ENCODE results near the gene APH1B.

The APH1B gene

GRCh38 chr15:63243101-63243500 is 34.3 kb upstream of the APH1B start:
- Mint-ChIP-seq H3K27ac (peak overlapping the region; percentile 37), H3K4me3 (no peak overlapping the region)
- no peak for ATAC-seq (replicated peaks)

GRCh38 chr15:63243776-63244175 is 33.6 kb upstream of the APH1B start:
- no peak overlapping the region for H3K4me3 Mint-ChIP-seq

More at GRCh38 chr15:63243101-63243500, 34.3 kb upstream of the APH1B start:
- Mint-ChIP-seq H3K9me3 (no peaks in the 10 kb centered on the region), H3K36me3 (peaks cover 43 to 57% of the 10 kb centered on the region in 2 donors), H3K27me3 (no peaks in the 10 kb centered on the region), H3K4me1 (peaks cover 34 to 58% of the 10 kb centered on the region in 2 donors)
- no peak for DNase-seq

GRCh38 chr15:63244399-63244798 is 33.0 kb upstream of the APH1B start:
- H3K9me3 Mint-ChIP-seq = no peaks in the 10 kb centered on the region
- H3K27me3 Mint-ChIP-seq = no peaks in the 10 kb centered on the region
- peak overlapping the region; percentile 2 for H3K27ac Mint-ChIP-seq
- H3K36me3 Mint-ChIP-seq = peaks cover 46 to 64% of the 10 kb centered on the region in 2 donors
- ATAC-seq (replicated peaks) (no peak), DNase-seq (no peak)
- H3K4me3 Mint-ChIP-seq = no peak overlapping the region
- H3K4me1 Mint-ChIP-seq = peaks cover 28 to 53% of the 10 kb centered on the region in 2 donors

More at GRCh38 chr15:63243776-63244175, 33.6 kb upstream of the APH1B start:
- DNase-seq = no peak
- Mint-ChIP-seq H3K4me1 (peaks cover 29 to 55% of the 10 kb centered on the region in 2 donors), H3K27me3 (no peaks in the 10 kb centered on the region), H3K9me3 (no peaks in the 10 kb centered on the region), H3K27ac (peak overlapping the region; percentile 2), H3K36me3 (peaks cover 43 to 58% of the 10 kb centered on the region in 2 donors)
- peak; percentile 90 to 92 for ATAC-seq (replicated peaks)

- DNase-seq = no peak
- Mint-ChIP-seq H3K27me3 (no peaks in the 10 kb centered on the region), H3K4me3 (no peak overlapping the region), H3K27ac (no peak overlapping the region), H3K9me3 (no peaks in the 10 kb centered on the region), H3K4me1 (peaks cover 25 to 46% of the 10 kb centered on the region in 2 donors), H3K36me3 (peaks cover 44 to 62% of the 10 kb centered on the region in 2 donors)
- peak; percentile 64 to 73 for ATAC-seq (replicated peaks)
These were observed 32.3 kb upstream of the APH1B start for GRCh38 chr15:63244976-63245645.

GRCh38 chr15:63246691-63247469 is 30.5 kb upstream of the APH1B start:
- Mint-ChIP-seq H3K9me3 (no peaks in the 10 kb centered on the region), H3K36me3 (peaks cover 45 to 66% of the 10 kb centered on the region in 2 donors)

GRCh38 chr15:63250312-63250965 is 27.0 kb upstream of the APH1B start:
- Mint-ChIP-seq H3K27me3 (no peaks in the 10 kb centered on the region), H3K36me3 (peaks cover 24 to 53% of the 10 kb centered on the region in 2 donors), H3K4me1 (peaks cover 4 to 13% of the 10 kb centered on the region in 2 donors), H3K27ac (peak overlapping the region; percentile 57), H3K9me3 (no peaks in the 10 kb centered on the region), H3K4me3 (no peak overlapping the region)
- DNase-seq (no peak), ATAC-seq (replicated peaks) (no peak)

More at GRCh38 chr15:63246691-63247469, 30.5 kb upstream of the APH1B start:
- Mint-ChIP-seq H3K4me1 (peaks cover 21 to 39% of the 10 kb centered on the region in 2 donors), H3K4me3 (no peak overlapping the region), H3K27ac (no peak overlapping the region), H3K27me3 (no peaks in the 10 kb centered on the region)
- DNase-seq = no peak
- no peak for ATAC-seq (replicated peaks)

- Mint-ChIP-seq H3K36me3 (peaks cover 23 to 57% of the 10 kb centered on the region in 2 donors), H3K9me3 (no peaks in the 10 kb centered on the region), H3K27ac (no peak overlapping the region), H3K4me1 (peaks cover 6 to 11% of the 10 kb centered on the region in 2 donors), H3K4me3 (no peak overlapping the region), H3K27me3 (no peaks in the 10 kb centered on the region)
- DNase-seq (no peak), ATAC-seq (replicated peaks) (no peak)
These were observed 25.7 kb upstream of the APH1B start for GRCh38 chr15:63251701-63252100.

GRCh38 chr15:63252292-63252691 is 25.1 kb upstream of the APH1B start:
- Mint-ChIP-seq H3K27me3 (no peaks in the 10 kb centered on the region), H3K9me3 (no peaks in the 10 kb centered on the region), H3K4me1 (peaks cover 5 to 6% of the 10 kb centered on the region in 2 donors), H3K4me3 (no peak overlapping the region), H3K27ac (no peak overlapping the region), H3K36me3 (peaks cover 20 to 51% of the 10 kb centered on the region in 2 donors)
- DNase-seq = no peak
- no peak for ATAC-seq (replicated peaks)

GRCh38 chr15:63254991-63255390 is 22.4 kb upstream of the APH1B start:
- Mint-ChIP-seq H3K27ac (no peak overlapping the region), H3K4me3 (no peak overlapping the region)

GRCh38 chr15:63255489-63255990 is 21.9 kb upstream of the APH1B start:
- Mint-ChIP-seq H3K36me3 (peaks cover 30 to 44% of the 10 kb centered on the region in 2 donors), H3K27ac (peak overlapping the region; percentile 51), H3K4me1 (peaks cover 5% of the 10 kb centered on the region in 2 donors), H3K9me3 (no peaks in the 10 kb centered on the region), H3K27me3 (no peaks in the 10 kb centered on the region), H3K4me3 (no peak overlapping the region)
- DNase-seq (no peak), ATAC-seq (replicated peaks) (no peak)

More at GRCh38 chr15:63254991-63255390, 22.4 kb upstream of the APH1B start:
- no peak for DNase-seq
- Mint-ChIP-seq H3K4me1 (peaks cover 5% of the 10 kb centered on the region in 2 donors), H3K36me3 (peaks cover 31 to 45% of the 10 kb centered on the region in 2 donors), H3K27me3 (no peaks in the 10 kb centered on the region), H3K9me3 (no peaks in the 10 kb centered on the region)
- no peak for ATAC-seq (replicated peaks)

- no peaks in the 10 kb centered on the region for H3K9me3 Mint-ChIP-seq
These were observed 20.8 kb upstream of the APH1B start for GRCh38 chr15:63256433-63257274.

GRCh38 chr15:63258658-63259057 is 18.7 kb upstream of the APH1B start:
- H3K4me3 Mint-ChIP-seq = no peak overlapping the region
- no peaks in the 10 kb centered on the region for H3K9me3 Mint-ChIP-seq
- peaks cover 5% of the 10 kb centered on the region in 2 donors for H3K4me1 Mint-ChIP-seq
- H3K27me3 Mint-ChIP-seq = no peaks in the 10 kb centered on the region
- DNase-seq (no peak), ATAC-seq (replicated peaks) (peak in 1 of 2 donors; percentile 36)
- no peak overlapping the region for H3K27ac Mint-ChIP-seq
- H3K36me3 Mint-ChIP-seq = peaks cover 45 to 49% of the 10 kb centered on the region in 2 donors

More at GRCh38 chr15:63256433-63257274, 20.8 kb upstream of the APH1B start:
- ATAC-seq (replicated peaks) = no peak
- Mint-ChIP-seq H3K27ac (no peak overlapping the region), H3K36me3 (peaks cover 38 to 49% of the 10 kb centered on the region in 2 donors), H3K4me1 (peaks cover 5% of the 10 kb centered on the region in 2 donors), H3K27me3 (no peaks in the 10 kb centered on the region), H3K4me3 (no peak overlapping the region)
- DNase-seq = no peak

GRCh38 chr15:63260791-63261190 is 16.6 kb upstream of the APH1B start:
- Mint-ChIP-seq H3K27ac (no peak overlapping the region), H3K36me3 (peaks cover 40 to 46% of the 10 kb centered on the region in 2 donors), H3K4me3 (no peak overlapping the region), H3K4me1 (peaks cover 0 to 4% of the 10 kb centered on the region in 2 donors), H3K9me3 (no peaks in the 10 kb centered on the region), H3K27me3 (no peaks in the 10 kb centered on the region)
- ATAC-seq (replicated peaks) = no peak
- no peak for DNase-seq

All from stimulated activated naive B cell treated with anti-CD40 and anti-IgM and Interleukin-4, amounts not matched to agents 10 μg/mL and 1 μg/mL and 100 μg/mL, for 72 hours (primary cell).